DND-41 (cell line): ENCODE data around the gene STX16.

ENCODE experiments used
- CTCF ChIP-seq: IDR thresholded peaks from 2 replicates; pipeline ENCODE4 v1.5.1; 2012; ENCODE audit warnings: borderline replicate concordance, low read length, moderate library complexity, mild to moderate bottlenecking; ENCODE audit not compliant: poor library complexity, severe bottlenecking; ENCODE audit errors: extremely low read depth
- EZH2 ChIP-seq: IDR thresholded peaks from 3 replicates; pipeline ENCODE4 v1.6.1; 2012; ENCODE audit warnings: borderline replicate concordance, low read depth, mild to moderate bottlenecking, moderate library complexity, low read length, inconsistent platforms; ENCODE audit not compliant: severe bottlenecking

GRCh38 chr20:58634521-58635278 is 16.4 kb upstream of the STX16 start:
- TF ChIP-seq CTCF (no peak), EZH2 (no peak)
